Sigmoid colon (tissue), 4 donors: ENCODE data around the gene AMMECR1.

Source experiments
- POLR2A ChIP-seq, 2 donors: fragments of 450-650 bp; IDR thresholded peaks; one replicate each; pipeline ENCODE4 v1.6.1; 2016; ENCODE audit warnings: antibody characterized with exemption in 2 of 2, mild to moderate bottlenecking in 2 of 2, moderate library complexity in 2 of 2
- POLR2AphosphoS5 ChIP-seq, 4 donors: sonication (generic); formaldehyde crosslinking; IDR thresholded peaks; one replicate each; pipeline ENCODE4 v1.6.1; 2017; ENCODE audit warnings: antibody characterized with exemption in 4 of 4
- TF ChIP-seq, protein P1 (sequence below), 4 experiments: fragments of 450-650 bp in 3 of 4; fragments of 200-600 bp in 1 of 4; IDR thresholded peaks; one replicate each; pipeline ENCODE4 v1.5.1; 2016 to 2019; ENCODE audit warnings: antibody characterized with exemption in 4 of 4, mild to moderate bottlenecking in 3 of 4, moderate library complexity in 2 of 4

DNA sequence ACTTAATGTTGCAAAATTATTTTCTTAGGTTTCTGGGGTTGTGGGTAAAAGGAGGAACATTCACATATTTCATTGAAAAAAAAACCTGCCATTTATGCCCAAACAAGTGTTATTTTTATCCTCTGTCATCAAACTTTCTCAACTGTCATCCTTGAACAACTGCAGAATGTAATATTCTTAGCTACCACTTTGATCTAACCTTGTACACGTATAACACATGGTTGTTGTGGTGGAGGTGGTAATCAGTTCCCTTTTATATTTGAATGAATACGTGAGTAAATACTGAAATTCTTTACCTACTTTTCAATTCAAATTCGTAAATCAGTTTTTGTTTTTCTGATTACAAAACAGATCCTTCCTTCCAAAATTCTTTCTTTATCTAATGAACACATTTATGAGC is 3.8 kb upstream of the AMMECR1 start:
- TF ChIP-seq, protein P1, sequence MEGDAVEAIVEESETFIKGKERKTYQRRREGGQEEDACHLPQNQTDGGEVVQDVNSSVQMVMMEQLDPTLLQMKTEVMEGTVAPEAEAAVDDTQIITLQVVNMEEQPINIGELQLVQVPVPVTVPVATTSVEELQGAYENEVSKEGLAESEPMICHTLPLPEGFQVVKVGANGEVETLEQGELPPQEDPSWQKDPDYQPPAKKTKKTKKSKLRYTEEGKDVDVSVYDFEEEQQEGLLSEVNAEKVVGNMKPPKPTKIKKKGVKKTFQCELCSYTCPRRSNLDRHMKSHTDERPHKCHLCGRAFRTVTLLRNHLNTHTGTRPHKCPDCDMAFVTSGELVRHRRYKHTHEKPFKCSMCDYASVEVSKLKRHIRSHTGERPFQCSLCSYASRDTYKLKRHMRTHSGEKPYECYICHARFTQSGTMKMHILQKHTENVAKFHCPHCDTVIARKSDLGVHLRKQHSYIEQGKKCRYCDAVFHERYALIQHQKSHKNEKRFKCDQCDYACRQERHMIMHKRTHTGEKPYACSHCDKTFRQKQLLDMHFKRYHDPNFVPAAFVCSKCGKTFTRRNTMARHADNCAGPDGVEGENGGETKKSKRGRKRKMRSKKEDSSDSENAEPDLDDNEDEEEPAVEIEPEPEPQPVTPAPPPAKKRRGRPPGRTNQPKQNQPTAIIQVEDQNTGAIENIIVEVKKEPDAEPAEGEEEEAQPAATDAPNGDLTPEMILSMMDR (IDR thresholded peaks at IDR 0.05): no peak
- TF ChIP-seq POLR2A (IDR thresholded peaks at IDR 0.05) (no peak), POLR2AphosphoS5 (IDR thresholded peaks at IDR 0.05) (no peak)
